Epithelial cell of prostate (primary cell): ENCODE results near the gene NDOR1.

Source experiments
- DNase-seq: peaks from one replicate; pipeline ENCODE4 v3.0.0-alpha.2; 2011; ENCODE audit warnings: low read depth, low spot score
- H3K27ac ChIP-seq: fragments of 450-650 bp; 2 replicates; pipeline ENCODE4 v1.5.1; 2017; ENCODE audit warnings: mild to moderate bottlenecking

The NDOR1 gene

DNA sequence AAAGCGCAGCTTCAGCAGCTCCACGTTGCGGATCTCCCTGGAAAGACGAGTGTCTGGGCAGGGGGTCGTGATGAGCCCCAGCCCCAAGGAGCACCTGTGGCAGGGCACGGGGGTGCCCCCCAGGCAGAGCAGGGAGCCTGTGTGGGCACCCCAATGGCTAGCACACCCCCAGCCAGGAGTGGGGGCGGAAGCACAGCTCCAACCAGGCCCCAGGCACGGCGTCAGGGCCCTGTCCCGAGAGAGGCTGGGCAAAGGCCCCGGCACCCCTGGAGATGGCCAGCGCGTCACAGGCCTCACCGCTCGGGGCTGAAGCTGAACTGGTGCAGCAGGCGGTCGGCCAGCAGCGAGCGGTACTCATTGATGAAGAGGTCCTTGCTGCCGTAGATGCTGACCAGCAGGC, 25.0 kb upstream of the NDOR1 start:
- no peak for DNase-seq
- H3K27ac ChIP-seq: no peak overlapping the region

DNA sequence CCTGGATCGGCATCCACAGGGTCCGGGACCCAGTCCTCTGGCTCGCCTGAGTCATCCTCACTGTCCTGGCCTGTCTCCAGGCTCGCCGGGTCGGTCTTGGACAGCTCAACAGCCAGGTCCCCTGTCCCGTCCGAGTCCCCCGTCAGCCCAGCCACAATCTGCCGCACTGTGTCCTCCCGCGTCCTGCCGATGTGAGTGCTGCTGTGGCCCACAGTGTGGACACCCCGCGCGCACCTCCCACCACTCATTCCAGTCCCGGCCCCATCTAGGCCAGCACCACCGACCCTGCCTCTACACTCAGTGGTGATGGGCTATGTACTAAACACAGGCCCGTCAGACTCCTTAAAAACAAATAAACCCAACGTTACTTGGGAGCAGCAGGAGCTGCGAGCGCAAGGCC, 23.8 kb upstream of the NDOR1 start:
- no peak overlapping the region for H3K27ac ChIP-seq
- no peak for DNase-seq

DNA sequence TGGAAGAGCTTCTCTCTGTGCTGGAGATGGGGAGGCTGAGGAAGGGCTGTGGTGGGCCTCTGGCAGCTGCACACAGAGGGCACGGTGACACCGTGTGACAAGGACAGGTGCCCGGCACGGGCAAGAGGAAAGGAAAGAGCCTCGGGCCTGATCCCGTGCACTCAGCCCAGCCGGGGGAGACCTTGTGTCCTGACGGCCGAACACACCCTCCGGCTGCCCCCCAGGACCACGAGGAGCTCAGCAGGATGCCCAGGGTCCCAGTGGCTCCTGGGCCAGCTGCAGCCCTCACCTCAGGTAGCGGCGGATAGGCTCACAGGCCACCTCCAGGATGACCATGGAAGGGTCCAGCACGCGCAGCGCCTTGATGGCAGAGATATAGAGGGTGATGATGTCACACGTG, 22.7 kb upstream of the NDOR1 start:
- H3K27ac ChIP-seq: no peak overlapping the region
- DNase-seq: no peak

DNA sequence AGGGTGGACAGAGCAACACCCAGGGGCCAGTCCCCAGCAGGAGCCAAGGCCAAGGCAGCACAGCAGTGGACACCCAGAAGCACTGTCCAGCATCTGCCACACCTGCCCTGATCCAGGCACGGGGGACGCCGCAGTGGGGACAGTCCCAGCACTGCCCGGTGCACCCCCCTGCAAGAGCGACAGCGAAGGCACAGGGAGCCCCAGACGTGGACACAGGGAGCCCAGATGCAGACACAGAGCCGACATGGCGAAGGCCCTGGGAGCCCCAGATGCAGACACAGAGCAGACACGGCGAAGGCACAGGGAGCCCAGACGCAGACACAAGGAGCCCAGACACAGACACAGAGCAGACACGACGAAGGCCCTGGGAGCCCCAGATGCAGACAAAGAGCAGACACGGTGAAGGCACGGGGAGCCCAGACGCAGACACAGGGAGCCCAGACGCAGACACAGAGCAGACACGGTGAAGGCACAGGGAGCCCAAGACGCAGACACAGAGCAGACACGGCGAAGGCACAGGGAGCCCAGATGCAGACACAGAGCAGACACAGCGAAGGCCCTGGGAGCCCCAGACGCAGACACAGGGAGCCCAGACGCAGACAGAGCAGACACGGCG, 21.4 kb upstream of the NDOR1 start:
- no peak overlapping the region for H3K27ac ChIP-seq
- DNase-seq: no peak

DNA sequence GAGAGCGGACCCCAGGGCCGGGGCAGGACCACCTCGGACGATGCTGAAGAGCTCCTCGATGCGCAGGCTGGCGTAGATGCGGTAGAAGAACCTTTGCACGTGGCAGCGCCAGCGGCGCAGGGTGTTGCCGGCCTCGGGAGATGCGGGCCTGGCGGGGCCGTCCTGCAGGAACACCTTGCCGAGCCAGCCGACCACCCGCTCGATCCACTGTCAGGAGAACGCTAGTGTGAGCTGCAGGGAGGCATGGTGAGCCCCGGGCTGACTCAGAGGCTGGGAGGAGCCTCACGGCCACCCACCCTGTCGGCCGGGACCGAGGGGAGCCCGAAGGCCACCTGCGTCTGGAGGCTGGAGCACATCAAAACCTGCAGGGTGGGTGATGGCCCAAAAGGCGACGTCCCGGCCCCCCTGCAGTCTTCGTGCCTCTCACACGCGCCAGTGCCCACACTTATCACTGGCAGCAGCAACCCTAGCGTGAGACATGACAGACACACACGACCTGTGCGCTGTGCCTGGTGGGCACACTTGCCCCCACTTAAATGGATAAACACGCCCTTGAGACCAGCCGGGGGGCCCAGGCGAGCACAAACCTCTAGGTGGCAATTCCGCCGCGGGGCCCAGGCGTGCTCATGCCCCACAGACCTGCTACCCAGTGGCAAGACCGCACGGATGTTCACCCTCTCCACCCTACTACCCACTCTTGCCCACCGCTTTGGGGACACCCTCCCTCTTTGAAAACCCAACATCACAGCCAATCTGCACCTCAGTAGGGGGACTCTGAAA, 20.4 kb upstream of the NDOR1 start:
- DNase-seq: no peak
- H3K27ac ChIP-seq: no peak overlapping the region

DNA sequence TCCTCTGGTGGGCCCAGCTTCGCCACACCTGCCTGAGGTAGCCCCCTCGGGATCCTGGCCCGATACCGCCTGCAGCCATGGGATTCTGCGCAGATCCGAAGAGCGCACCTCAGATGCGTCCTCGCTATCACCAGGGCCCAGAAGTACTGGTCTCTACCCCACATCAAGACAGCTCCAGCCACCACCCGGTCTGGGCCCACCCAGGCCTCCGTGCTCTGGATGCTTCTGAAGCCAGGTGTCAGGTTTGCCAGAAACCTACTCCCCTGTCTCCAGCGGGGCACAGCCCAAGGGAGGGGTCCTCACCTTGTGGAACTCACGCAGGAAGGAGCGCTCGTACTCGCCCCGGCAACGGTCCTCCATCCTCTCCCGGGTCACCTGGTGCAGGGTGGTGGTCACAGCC, 19.6 kb upstream of the NDOR1 start:
- no peak overlapping the region for H3K27ac ChIP-seq
- no peak for DNase-seq

DNA sequence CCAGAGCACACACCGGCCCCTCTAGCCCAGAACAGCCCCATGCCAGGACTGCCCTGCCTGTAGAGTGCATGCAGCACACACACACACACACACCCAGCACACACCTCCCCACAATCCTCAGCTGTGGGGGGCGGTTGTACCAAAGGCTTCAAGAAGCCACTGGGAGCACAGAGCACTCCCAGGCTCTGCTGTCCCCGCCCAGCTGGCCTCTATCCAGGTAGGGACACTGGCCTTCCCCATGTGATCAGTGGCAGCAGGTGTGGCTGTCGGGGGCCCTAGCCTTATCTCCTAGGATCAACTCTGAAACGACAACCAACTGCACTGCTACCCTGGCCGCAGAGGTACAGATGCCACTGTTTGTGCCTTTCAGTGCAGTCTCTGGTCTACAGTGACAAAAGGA, 19.1 kb upstream of the NDOR1 start:
- no peak for DNase-seq
- H3K27ac ChIP-seq: no peak overlapping the region

DNA sequence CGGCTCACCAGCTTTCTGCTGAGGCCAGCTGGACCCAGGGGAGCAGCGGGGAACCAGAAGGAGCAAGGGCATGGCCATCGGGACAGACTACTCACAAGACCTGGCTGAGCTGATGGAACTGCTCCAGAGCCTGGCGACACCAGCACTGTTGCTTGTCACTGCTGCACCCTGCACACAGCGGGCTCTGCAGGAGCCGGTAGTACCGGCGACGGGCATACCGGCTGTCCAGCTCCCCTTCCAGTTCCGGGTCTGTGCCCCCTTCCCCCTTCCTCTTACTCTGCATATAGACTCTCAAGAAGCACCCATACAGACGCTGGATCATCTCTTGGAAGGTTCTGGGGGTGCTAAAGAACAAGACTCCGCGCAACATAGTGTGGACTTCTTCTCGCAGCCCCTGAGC, 18.1 kb upstream of the NDOR1 start:
- DNase-seq: no peak
- no peak overlapping the region for H3K27ac ChIP-seq

DNA sequence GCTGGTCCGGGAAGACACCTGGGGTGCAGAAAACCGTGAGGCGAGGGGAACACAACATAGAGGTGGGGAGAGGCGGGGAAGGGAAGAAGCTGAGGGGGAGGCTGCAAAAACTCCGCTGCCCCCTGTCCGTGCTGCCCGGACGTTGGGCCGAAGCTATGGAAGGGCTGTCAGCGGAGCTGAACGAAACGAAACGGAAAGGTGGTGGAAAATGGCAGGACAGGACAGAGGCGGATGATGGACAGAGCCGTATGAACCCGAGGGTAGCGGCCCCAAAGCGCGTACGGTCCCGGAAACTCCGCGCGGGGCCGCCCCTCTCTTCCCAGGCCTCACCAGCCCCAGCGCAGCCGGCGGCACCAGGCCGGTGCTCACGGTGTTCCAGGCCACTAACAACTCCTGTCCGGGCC, 17.4 kb upstream of the NDOR1 start:
- no peak for DNase-seq
- H3K27ac ChIP-seq: peak overlapping the region; percentile 96

DNA sequence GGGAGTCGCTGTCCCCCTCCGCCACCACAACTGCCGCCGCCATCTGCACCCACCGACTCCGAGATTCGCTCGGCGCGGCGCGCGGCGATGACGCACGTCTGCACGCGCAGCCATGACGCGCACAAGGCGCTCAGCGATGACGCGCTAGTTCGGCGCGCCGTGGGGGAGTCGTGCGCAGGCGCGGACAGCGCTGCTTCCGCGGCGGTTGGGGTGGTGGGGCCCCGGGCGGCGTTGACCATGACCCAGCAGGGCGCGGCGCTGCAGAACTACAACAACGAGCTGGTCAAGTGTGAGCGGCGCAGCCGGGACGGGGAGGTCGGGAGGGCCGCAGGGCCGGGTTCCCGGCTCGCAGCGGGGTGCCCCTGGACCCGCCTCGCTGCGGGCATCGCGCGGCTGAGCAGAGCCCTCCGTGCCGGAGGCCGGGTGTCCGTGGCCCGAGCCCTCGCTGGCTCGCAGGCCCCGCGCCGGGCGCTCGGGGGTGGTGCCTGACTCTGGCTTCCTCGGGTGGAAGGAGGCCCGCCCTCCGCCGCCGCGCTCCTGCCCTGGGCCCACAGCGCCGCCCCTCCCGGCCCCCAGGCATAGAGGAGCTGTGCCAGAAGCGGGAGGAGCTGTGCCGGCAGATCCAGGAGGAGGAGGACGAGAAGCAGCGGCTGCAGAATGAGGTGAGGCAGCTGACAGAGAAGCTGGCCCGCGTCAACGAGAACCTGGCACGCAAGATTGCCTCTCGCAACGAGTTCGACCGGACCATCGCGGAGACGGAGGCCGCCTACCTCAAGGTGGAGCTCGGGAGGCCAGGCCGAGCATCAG, 16.8 kb upstream of the NDOR1 start, which contains the start of the genes ANAPC2 and SSNA1:
ANAPC2 (minus strand) TSS at position 71 of the 807 bp plus-strand sequence; CDS start at position 43, 28 bp downstream.
SSNA1 (plus strand) TSS at position 187 of the 807 bp plus-strand sequence; CDS start at position 238, 51 bp downstream.
- H3K27ac ChIP-seq: peak within 1 kb of the TSS; percentile 96
- DNase-seq: peak; percentile 77

DNA sequence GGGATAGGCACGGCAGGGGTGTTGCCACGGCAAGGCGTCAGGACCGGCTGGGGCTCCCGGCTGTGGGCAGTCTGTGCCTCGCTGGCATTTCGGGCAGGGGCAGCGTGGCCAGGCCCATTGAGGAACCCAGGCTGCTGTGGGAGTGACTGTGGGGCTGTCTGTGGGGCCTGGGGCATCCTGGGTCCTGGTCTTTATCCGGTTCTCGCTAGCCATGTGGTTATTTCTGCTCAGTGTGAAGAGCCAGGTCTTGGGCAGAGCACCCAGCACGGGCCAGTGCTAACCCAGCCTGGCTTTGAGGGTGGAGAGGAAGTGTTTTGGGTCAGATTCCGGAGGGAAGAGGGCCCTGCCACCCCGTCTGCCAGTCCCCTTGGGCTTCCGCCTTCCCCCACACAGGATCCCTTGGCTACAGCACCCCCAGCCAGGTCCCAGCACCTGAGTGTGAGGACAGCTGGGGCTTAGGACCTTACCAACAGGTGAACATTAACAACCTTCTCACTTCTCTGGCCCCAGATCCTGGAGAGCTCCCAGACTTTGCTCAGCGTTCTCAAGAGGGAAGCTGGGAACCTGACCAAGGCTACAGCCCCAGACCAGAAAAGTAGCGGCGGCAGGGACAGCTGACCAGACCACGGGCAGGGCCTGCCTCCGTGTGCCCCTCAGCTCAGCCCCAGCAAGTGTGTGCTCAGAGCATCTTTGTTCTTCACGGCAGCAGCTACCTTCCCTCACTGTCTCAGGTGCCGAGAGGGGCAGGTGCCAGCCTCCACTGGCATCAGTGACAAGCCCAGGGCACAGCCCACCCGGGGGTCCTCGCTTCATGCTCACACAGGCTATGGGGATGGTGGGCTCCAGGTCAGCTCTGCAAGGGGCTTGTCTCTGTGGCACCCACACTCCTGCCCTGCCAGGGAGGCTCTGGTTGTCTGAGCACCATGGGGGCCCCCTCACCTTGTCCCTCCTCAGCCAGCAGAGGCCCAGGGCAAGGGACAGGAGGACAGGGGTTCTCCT, 15.9 kb upstream of the NDOR1 start:
- H3K27ac ChIP-seq: peak overlapping the region; percentile 96
- no peak for DNase-seq

DNA sequence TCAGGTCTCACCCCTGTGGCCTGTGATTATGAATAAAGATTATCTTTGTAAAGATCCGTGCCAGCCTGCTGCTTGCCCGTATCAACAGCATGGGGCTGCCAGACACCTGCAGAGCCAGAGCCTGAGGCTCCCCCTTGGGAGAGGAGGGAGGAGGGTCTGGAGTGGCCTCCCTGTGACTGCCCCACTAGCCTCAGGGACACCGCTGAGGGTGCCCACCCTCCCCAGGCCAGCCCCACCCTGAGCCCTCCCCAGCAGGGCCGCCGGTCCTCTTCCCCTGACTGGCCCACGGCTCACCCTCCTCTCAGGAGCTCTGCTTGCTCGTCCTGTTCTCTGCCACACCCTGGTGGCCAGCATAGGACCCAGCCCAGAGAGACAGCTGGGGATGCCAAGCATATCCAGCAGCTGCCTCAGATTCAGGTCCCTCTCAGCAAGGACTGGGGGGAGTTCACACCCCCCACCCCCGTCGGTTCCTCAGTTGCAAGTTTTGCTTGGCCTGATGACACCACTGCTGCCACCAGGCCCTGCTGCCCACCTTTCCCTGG, 15.1 kb upstream of the NDOR1 start:
- H3K27ac ChIP-seq: no peak overlapping the region
- DNase-seq: no peak

DNA sequence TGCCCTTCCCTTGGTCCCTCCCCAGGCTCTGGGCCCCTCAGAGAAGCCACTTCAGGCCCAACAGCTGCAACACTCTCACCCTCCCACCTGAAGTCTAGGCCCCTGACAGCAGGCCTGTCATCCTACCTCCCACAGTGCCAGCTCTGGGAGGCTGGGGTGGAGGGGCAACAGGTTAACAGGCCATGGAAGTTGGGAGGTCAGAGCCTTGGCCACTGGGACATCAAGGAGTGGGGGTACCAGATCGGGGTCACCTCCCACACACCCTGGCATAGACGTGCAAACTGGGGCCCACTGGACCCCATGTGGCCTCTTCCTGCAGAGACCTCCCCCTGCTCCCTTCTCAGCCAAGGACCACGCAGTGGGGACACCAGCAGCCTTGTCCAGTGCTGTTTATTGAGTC, 14.3 kb upstream of the NDOR1 start:
- H3K27ac ChIP-seq: no peak overlapping the region
- DNase-seq: no peak

DNA sequence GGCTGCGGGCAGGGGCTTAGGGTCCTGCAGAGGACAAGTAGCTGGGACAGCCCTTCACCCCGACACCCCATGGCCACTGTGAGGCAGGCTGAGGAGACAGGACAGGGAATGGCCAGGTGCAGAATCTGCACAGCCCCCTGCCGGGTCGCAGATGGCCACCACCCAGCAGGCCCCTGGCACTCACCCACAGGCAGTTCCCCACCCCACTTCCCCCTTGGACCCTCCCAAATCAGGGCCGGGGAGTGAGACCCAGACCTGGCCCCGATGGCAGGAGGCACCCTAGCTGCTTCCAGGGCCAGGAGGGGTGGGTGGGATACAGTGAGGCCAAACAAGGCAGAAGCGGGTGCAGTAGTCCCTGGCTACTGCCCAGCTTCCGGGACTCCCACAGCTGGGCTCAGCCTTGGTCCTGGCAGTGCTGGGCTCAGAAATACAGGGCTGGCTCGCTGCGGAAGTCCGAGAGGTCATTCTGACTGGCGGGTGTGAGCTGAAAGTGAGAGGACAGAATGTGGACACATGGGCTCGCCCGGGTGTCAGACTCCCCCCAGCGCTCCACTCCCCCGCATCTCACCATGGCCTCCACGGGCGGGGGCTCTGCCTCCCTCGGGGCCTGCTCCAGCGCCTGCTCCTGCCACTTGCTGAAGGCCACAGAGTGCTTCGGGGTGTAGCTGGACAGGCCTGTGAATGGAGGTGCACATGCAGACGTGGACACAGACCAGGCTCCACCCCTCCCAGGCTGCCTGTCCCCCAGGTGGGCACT, 13.6 kb upstream of the NDOR1 start:
- no peak overlapping the region for H3K27ac ChIP-seq
- DNase-seq: no peak

DNA sequence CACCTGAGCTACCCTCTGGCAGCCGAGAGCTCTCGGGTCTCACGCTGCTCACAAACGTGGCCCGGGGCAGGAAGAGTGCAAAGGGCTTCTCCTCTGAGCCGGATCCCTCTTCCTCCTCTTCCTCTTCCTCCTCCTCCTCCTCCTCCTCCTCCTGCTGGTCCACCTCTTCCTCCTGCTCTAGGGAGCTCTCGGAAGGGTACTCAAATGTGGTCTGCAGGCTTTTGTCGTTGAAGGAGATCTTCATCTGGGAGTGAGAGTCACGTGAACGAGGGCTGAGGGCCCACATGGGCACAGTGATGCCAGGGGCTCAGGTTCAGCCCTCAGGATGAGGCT, 13.1 kb upstream of the NDOR1 start:
- H3K27ac ChIP-seq: no peak overlapping the region
- no peak for DNase-seq

DNA sequence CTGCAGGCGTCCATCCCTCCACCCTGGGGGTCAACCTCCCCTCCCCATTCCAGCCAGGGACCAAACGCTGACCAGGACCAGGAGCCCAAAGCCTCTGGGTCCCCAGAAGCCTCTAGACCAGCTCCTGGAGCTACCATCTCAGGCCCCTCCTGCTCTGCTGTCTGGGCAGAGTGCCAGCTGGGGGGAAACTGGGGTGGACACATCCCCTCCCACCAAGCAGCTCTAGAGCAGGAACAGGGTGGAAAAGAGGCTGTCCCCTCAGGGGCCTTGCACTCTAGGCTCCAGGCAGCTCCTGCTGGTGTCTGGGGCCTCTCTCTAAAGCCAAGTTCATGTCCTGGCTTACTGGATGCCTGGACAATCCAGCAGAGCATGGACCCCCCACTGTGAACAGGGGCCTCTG, 12.6 kb upstream of the NDOR1 start:
- no peak for DNase-seq
- no peak overlapping the region for H3K27ac ChIP-seq

DNA sequence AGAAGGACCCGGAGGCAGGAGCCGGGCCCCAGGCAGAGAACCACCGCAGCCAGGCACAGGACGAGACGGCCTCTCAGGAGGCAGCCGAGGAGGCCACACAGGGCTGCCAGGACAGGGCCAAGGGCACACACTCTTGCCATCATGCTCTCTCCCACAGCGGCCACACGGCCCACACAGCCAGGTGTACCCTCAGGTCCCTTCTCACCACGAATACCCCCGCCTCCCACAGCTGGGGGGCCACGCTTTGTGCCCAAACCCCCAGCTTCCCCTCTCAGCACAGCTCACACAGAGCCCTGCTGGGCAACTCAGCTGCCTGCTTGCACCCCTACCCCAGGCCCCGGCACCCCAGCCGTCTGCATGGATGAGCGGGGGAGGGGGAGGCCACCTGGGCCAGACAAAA, 11.7 kb upstream of the NDOR1 start:
- no peak for DNase-seq
- no peak overlapping the region for H3K27ac ChIP-seq

DNA sequence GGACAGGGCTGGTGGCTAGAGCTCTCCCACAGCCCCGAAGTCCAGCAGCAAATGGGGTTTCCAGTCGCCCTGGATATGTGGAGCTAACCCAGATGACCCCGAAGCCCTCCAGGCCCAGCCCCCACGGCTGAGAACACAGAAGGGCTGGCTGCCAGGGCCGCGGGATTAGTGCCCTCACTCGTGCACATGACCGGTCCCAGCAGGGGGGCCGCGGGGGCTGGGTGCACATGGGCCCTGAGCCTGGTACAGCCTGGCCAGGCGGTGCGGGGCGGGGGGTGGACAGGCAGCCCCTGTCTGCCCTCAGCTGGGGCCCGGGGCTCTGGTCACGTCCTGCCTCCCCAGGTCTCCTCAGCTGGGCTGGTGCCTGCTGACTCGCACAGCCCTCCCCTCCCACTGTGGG, 11.1 kb upstream of the NDOR1 start:
- no peak for DNase-seq
- H3K27ac ChIP-seq: no peak overlapping the region

DNA sequence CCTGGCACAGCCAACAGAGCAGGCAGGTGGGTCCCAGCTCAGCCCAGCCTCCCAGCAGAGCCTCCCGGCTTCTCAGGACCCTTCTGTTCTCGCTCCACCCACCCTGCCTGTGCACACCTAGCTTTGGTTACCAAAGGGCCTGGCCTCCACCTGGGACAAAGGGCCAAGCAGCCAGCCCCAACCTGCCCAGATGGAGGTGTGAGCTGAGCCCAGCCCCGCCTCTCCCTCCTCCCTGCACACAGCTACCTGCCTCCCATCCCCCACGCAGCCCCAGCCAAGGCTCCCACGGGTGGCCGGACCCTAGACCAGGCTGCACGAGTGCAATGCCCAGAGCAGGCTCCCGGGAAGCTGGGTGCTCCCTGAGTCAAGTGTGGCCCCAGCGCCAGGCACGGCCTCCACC, 10.6 kb upstream of the NDOR1 start:
- DNase-seq: no peak
- H3K27ac ChIP-seq: no peak overlapping the region
